Measurements from ENCODE around the gene CGB8.
"Not testable (repeated sequence)": the region's sequence is repeated elsewhere in the genome, so short reads cannot be mapped to it uniquely, and the experiment has no call there.

CGB8 gene

GRCh38 chr19:49025599-49025998 lies 23.3 kb downstream of the CGB8 start:
- not testable (repeated sequence) for H3K4me2 ChIP-seq (ENCODE audit: low read length); H3K4me1 ChIP-seq (ENCODE audit: control insufficient read depth in 1 of 2, insufficient read depth in 2 of 2, low read length in 2 of 2); H2AK5ac ChIP-seq (ENCODE audit: low read length); H2BK120ac ChIP-seq (ENCODE audit: insufficient read depth, low read length, poor library complexity); H3K36me3 ChIP-seq (ENCODE audit: control insufficient read depth in 1 of 2, insufficient read depth in 2 of 2, low read length in 2 of 2); H2BK5ac ChIP-seq (ENCODE audit: low read depth, low read length, poor library complexity); H4K91ac ChIP-seq (ENCODE audit: low read depth, low read length); H3K9ac ChIP-seq (ENCODE audit: low read length); H3K4me3 ChIP-seq (ENCODE audit: low read depth, low read length); H2AFZ ChIP-seq (ENCODE audit: insufficient read depth, low read length, poor library complexity); H3K23ac ChIP-seq (ENCODE audit: low read length); H3K9me3 ChIP-seq (ENCODE audit: insufficient read depth, low read depth, low read length); DNase-seq; H3K27ac ChIP-seq (ENCODE audit: low read depth, low read length); H3K27me3 ChIP-seq (ENCODE audit: insufficient read depth, low read length); H4K12ac ChIP-seq (ENCODE audit: low read depth, low read length); H4K8ac ChIP-seq (ENCODE audit: low read depth, low read length); H2BK12ac ChIP-seq (ENCODE audit: low read length); H3K18ac ChIP-seq (ENCODE audit: low read length); H3K79me2 ChIP-seq (ENCODE audit: control insufficient read depth, insufficient read depth, low read length, poor library complexity); H3K4ac ChIP-seq (ENCODE audit: low read depth, low read length); H3K14ac ChIP-seq (ENCODE audit: low read length); H3K79me1 ChIP-seq (ENCODE audit: low read length)
- WGBS (ENCODE audit: extremely low coverage, insufficient coverage, insufficient read length) = no CpG with 5 or more reads among the region's 23 CpGs

GRCh38 chr19:49025088-49025487 lies 23.8 kb downstream of the CGB8 start:
- no CpG with 5 or more reads among the region's 6 CpGs for WGBS (ENCODE audit: extremely low coverage, insufficient coverage, insufficient read length)
- not testable (repeated sequence) for DNase-seq

DNA sequence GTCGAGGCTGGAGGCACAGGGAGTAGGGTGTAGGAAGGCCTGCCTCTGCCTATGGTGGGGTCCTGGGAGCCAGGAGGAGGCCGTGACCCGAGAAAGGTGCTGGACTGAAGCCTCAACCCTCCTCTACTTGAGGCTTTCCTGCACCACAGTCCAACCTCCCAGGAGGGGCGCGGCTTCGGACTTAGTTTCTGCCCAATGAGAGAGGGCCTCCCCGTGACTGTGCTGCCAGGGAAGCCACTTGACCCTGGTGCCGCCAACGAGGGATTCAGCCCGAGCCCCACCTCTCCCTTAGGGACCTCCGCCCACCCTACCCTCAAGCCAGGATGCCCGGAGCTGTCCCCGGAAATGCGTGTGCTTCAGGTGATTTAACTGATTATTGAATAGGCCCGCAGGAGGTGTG lies 24.7 kb downstream of the CGB8 start, which contains the start of gene CGB3:
TSS of gene CGB3 (minus strand) at position 101 of the 400 bp plus-strand sequence. CDS start 362 bp downstream, outside the sequence.
- not testable (repeated sequence) for H3K4me2 ChIP-seq (ENCODE audit: low read length); H2BK5ac ChIP-seq (ENCODE audit: low read depth, low read length, poor library complexity); H3K27ac ChIP-seq (ENCODE audit: low read depth, low read length); H3K4me3 ChIP-seq (ENCODE audit: low read depth, low read length); H4K8ac ChIP-seq (ENCODE audit: low read depth, low read length); H3K4ac ChIP-seq (ENCODE audit: low read depth, low read length); H3K18ac ChIP-seq (ENCODE audit: low read length); H2AFZ ChIP-seq (ENCODE audit: insufficient read depth, low read length, poor library complexity); H3K14ac ChIP-seq (ENCODE audit: low read length); H2BK120ac ChIP-seq (ENCODE audit: insufficient read depth, low read length, poor library complexity); H3K9ac ChIP-seq (ENCODE audit: low read length); H3K4me1 ChIP-seq (ENCODE audit: control insufficient read depth in 1 of 2, insufficient read depth in 2 of 2, low read length in 2 of 2); H2BK12ac ChIP-seq (ENCODE audit: low read length); H3K23ac ChIP-seq (ENCODE audit: low read length); H3K79me2 ChIP-seq (ENCODE audit: control insufficient read depth, insufficient read depth, low read length, poor library complexity); H2AK5ac ChIP-seq (ENCODE audit: low read length); H3K36me3 ChIP-seq (ENCODE audit: control insufficient read depth in 1 of 2, insufficient read depth in 2 of 2, low read length in 2 of 2); H3K79me1 ChIP-seq (ENCODE audit: low read length); DNase-seq; H4K12ac ChIP-seq (ENCODE audit: low read depth, low read length); H4K91ac ChIP-seq (ENCODE audit: low read depth, low read length); H3K27me3 ChIP-seq (ENCODE audit: insufficient read depth, low read length); H3K9me3 ChIP-seq (ENCODE audit: insufficient read depth, low read depth, low read length)
- WGBS (ENCODE audit: extremely low coverage, insufficient coverage, insufficient read length) = no CpG with 5 or more reads among the region's 15 CpGs

More at GRCh38 chr19:49025088-49025487, 23.8 kb downstream of the CGB8 start:
- not testable (repeated sequence) for H3K9ac ChIP-seq (ENCODE audit: low read length); H3K18ac ChIP-seq (ENCODE audit: low read length); H2BK12ac ChIP-seq (ENCODE audit: low read length); H3K4me2 ChIP-seq (ENCODE audit: low read length); H4K12ac ChIP-seq (ENCODE audit: low read depth, low read length); H3K36me3 ChIP-seq (ENCODE audit: control insufficient read depth in 1 of 2, insufficient read depth in 2 of 2, low read length in 2 of 2); H3K27me3 ChIP-seq (ENCODE audit: insufficient read depth, low read length); H3K79me2 ChIP-seq (ENCODE audit: control insufficient read depth, insufficient read depth, low read length, poor library complexity); H2BK120ac ChIP-seq (ENCODE audit: insufficient read depth, low read length, poor library complexity); H4K8ac ChIP-seq (ENCODE audit: low read depth, low read length); H3K23ac ChIP-seq (ENCODE audit: low read length); H3K9me3 ChIP-seq (ENCODE audit: insufficient read depth, low read depth, low read length); H3K4ac ChIP-seq (ENCODE audit: low read depth, low read length); H3K4me1 ChIP-seq (ENCODE audit: control insufficient read depth in 1 of 2, insufficient read depth in 2 of 2, low read length in 2 of 2); H3K79me1 ChIP-seq (ENCODE audit: low read length); H4K91ac ChIP-seq (ENCODE audit: low read depth, low read length); H2AK5ac ChIP-seq (ENCODE audit: low read length); H2AFZ ChIP-seq (ENCODE audit: insufficient read depth, low read length, poor library complexity); H2BK5ac ChIP-seq (ENCODE audit: low read depth, low read length, poor library complexity); H3K4me3 ChIP-seq (ENCODE audit: low read depth, low read length); H3K27ac ChIP-seq (ENCODE audit: low read depth, low read length); H3K14ac ChIP-seq (ENCODE audit: low read length)

DNA sequence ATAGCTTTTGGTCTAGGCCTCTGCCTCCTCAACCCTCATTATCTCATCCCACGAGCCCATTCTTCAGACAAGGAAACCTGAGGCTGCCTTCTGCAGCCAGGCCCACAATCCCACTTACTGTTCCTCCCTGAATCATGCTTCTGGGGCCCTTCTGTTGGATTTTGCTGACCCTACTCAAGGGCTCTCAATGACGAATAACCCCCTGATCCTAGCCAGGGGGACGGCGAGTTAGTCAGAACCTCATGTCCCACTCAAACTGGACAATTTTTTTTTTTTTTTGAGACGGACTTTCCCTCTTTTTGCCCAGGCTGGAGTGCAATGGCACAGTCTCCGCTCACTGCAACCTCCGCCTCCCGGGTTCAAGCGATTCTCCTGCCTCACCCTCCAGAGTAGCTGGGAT lies 26.8 kb downstream of the CGB8 start:
- no peak overlapping the region for H2BK12ac ChIP-seq (ENCODE audit: low read length)
- no peak overlapping the region for H4K91ac ChIP-seq (ENCODE audit: low read depth, low read length)
- H3K23ac ChIP-seq (ENCODE audit: low read length) = no peak overlapping the region
- H2BK120ac ChIP-seq (ENCODE audit: insufficient read depth, low read length, poor library complexity) = no peak overlapping the region
- no peak for DNase-seq
- no peak overlapping the region for H3K9ac ChIP-seq (ENCODE audit: low read length)
- no peak overlapping the region for H3K4me3 ChIP-seq (ENCODE audit: low read depth, low read length)
- no peak overlapping the region for H3K18ac ChIP-seq (ENCODE audit: low read length)
- no peak overlapping the region for H2AK5ac ChIP-seq (ENCODE audit: low read length)
- no peak overlapping the region for H3K14ac ChIP-seq (ENCODE audit: low read length)
- no peaks in the 10 kb centered on the region for H3K36me3 ChIP-seq (ENCODE audit: control insufficient read depth in 1 of 2, insufficient read depth in 2 of 2, low read length in 2 of 2)
- no peak overlapping the region for H3K4ac ChIP-seq (ENCODE audit: low read depth, low read length)
- no peak overlapping the region for H4K8ac ChIP-seq (ENCODE audit: low read depth, low read length)
- H3K27me3 ChIP-seq (ENCODE audit: insufficient read depth, low read length) = peaks cover 7% of the 10 kb centered on the region
- H3K27ac ChIP-seq (ENCODE audit: low read depth, low read length) = no peak overlapping the region
- H3K4me1 ChIP-seq (ENCODE audit: control insufficient read depth in 1 of 2, insufficient read depth in 2 of 2, low read length in 2 of 2) = peaks cover 5 to 11% of the 10 kb centered on the region in 2 experiments
- H3K4me2 ChIP-seq (ENCODE audit: low read length) = no peak overlapping the region
- H4K12ac ChIP-seq (ENCODE audit: low read depth, low read length) = no peak overlapping the region
- WGBS (ENCODE audit: extremely low coverage, insufficient coverage, insufficient read length) = no CpG with 5 or more reads among the region's 9 CpGs
- no peak overlapping the region for H2BK5ac ChIP-seq (ENCODE audit: low read depth, low read length, poor library complexity)
- no peak overlapping the region for H2AFZ ChIP-seq (ENCODE audit: insufficient read depth, low read length, poor library complexity)
- no peaks in the 10 kb centered on the region for H3K79me2 ChIP-seq (ENCODE audit: control insufficient read depth, insufficient read depth, low read length, poor library complexity)
- H3K79me1 ChIP-seq (ENCODE audit: low read length) = peaks cover 2% of the 10 kb centered on the region
- H3K9me3 ChIP-seq (ENCODE audit: insufficient read depth, low read depth, low read length) = peaks cover 1% of the 10 kb centered on the region

All from trophoblast cell (in vitro differentiated cells and primary cell).